22Rv1 (cell line): Measurements from ENCODE around the gene CHRDL2.

ENCODE experiments used
- CTCF ChIP-seq: fragments of 450-650 bp; IDR thresholded peaks from 2 replicates; pipeline ENCODE4 v1.5.1; 2017; ENCODE audit warnings: mild to moderate bottlenecking
- ZFX ChIP-seq: fragments of 450-650 bp; IDR thresholded peaks from 2 replicates; pipeline ENCODE4 v1.6.1; 2017; ENCODE audit warnings: antibody characterized with exemption, borderline replicate concordance

DNA sequence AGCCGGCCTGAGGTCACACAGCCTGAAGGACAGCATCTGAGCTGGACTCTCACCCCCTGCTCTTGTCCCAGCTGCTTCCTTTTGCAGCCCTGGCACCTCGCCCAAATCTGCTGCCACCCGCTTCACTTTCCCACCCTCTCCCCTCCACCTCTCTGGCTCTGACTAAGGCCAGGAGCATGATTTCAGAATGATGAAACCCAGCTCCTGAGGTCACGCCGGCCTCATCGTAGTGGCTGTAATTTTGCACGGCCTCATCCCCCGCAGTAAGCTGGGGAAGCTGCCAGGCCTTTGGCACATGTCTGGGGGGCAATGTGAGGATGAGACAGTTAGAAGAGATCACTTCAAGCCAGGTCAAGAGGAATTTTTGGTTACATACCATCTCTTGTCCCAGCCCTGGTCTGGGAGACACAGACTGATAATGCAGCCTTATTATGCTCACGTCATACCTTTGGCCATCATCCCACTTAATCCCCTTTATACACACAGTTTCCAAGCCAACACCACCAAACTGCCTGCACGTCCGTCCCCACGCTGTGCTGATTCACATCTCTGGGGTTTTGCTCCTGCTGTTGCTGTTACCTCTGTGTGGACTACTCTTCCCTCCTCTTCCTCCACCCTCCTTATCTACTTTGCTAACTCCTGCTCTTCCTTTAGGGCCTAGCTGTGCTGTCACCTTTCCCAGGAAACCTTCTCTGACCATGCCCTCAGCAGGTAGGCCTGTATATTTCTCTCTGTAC is 58.1 kb downstream of the CHRDL2 start:
- TF ChIP-seq CTCF (no peak), ZFX (no peak)
